Neutrophil (primary cell): ENCODE results near the gene INPP4B.

Experiments used
- H3K27ac ChIP-seq: fragments of 200-600 bp; sonication (generic); 2 replicates; pipeline ENCODE4 v1.5.1; 2016; ENCODE audit warnings: mild to moderate bottlenecking, moderate library complexity
- H3K27me3 ChIP-seq: fragments of 200-600 bp; sonication (generic); 2 replicates; pipeline ENCODE4 v1.6.0; 2016; ENCODE audit warnings: mild to moderate bottlenecking
- H3K36me3 ChIP-seq: fragments of 200-600 bp; sonication (generic); 2 replicates; pipeline ENCODE4 v1.5.1; 2017
- H3K4me1 ChIP-seq, 2 experiments: fragments of 200-600 bp in 1 of 2; sonication (generic) in 1 of 2; 1 replicate in 1 of 2; 2 replicates in 1 of 2; pipeline versions ENCODE4 v1.5.1 to v1.6.1; 2013 to 2016; ENCODE audit warnings: low read depth in 1 of 2, low read length in 1 of 2, mild to moderate bottlenecking in 1 of 2, moderate library complexity in 1 of 2; ENCODE audit not compliant: control insufficient read depth in 1 of 2, insufficient read depth in 1 of 2
- H3K4me3 ChIP-seq, 2 experiments: fragments of 200-600 bp in 1 of 2; sonication (generic) in 1 of 2; 1 replicate in 1 of 2; 2 replicates in 1 of 2; pipeline ENCODE4 v1.5.1; 2013 to 2016; ENCODE audit warnings: low read depth in 1 of 2, low read length in 1 of 2, mild to moderate bottlenecking in 1 of 2, moderate library complexity in 1 of 2
- H3K9me3 ChIP-seq: fragments of 200-600 bp; sonication (generic); 2 replicates; pipeline ENCODE4 v1.5.1; 2016
- CTCF ChIP-seq: fragments of 200-600 bp; sonication (generic); IDR thresholded peaks from 2 replicates; pipeline ENCODE4 v1.5.1; 2016; ENCODE audit warnings: antibody characterized with exemption

Gene INPP4B

DNA sequence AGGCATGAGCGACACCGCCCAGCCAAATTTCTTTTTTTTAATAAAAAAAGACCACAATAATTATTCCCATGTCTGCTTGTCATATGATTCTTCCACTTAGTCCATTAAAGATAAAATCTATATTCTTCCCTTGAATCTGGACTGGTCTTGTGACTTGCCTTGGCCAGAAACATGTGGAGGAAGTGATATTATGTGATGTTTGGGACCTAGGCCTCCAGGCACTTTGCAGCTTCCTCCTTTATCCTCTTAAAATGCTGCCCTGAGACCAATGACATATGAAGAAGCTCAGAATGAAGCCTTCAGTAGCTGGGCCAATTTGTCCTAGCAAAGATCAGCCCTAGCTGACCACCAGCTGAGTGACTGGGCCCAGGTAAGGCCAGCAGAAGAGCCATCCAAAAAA is 250.0 kb downstream of the INPP4B start:
- Histone ChIP-seq H3K4me3 (no peak overlapping the region), H3K4me1 (no peaks in the 10 kb centered on the region), H3K36me3 (no peaks in the 10 kb centered on the region), H3K27me3 (no peaks in the 10 kb centered on the region), H3K27ac (no peak overlapping the region), H3K9me3 (no peaks in the 10 kb centered on the region)
- no peak for TF ChIP-seq CTCF

DNA sequence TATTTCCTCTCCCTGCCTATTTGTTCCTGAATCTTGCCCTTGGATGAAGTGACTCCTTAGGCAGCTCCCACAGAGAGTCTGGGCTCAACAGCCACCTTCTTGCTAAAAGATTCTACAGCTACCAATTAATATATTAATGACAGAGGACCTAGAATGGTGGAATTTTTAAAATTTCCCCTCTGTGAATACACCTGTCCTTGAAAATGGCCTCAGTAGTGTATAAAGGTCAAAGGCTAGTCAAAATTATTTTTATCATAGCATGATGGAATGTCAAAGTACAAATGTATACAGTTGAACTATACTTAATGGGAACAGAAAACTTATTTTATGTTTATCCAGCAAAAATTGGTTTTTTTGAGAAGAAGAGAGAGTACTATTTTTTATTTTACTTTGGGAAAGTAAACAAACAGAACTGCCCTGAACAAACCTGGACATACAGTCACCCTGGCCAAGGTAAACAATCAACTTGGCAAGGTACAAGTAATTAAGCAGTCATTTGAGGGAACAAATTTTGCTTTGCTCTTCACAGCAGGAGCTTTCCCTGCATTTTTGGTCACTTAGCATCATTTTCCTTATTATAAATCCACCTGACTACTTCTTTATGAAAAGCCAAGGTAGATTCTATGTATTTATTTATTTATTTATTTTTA is 250.8 kb downstream of the INPP4B start:
- no peak for TF ChIP-seq CTCF
- no peak overlapping the region for H3K4me3 ChIP-seq
- H3K9me3 ChIP-seq: no peaks in the 10 kb centered on the region
- no peaks in the 10 kb centered on the region for H3K4me1 ChIP-seq
- no peak overlapping the region for H3K27ac ChIP-seq
- H3K36me3 ChIP-seq: no peaks in the 10 kb centered on the region
- H3K27me3 ChIP-seq: no peaks in the 10 kb centered on the region

GRCh38 chr4:142585411-142585810 is 260.7 kb downstream of the INPP4B start:
- H3K4me1 ChIP-seq: no peaks in the 10 kb centered on the region
- no peak for TF ChIP-seq CTCF
- H3K4me3 ChIP-seq: no peak overlapping the region
- no peaks in the 10 kb centered on the region for H3K36me3 ChIP-seq
- no peak overlapping the region for H3K27ac ChIP-seq
- no peaks in the 10 kb centered on the region for H3K9me3 ChIP-seq
- no peaks in the 10 kb centered on the region for H3K27me3 ChIP-seq

- Histone ChIP-seq H3K27me3 (no peaks in the 10 kb centered on the region), H3K4me3 (no peak overlapping the region), H3K27ac (no peak overlapping the region), H3K9me3 (no peaks in the 10 kb centered on the region), H3K36me3 (no peaks in the 10 kb centered on the region), H3K4me1 (no peaks in the 10 kb centered on the region)
- TF ChIP-seq CTCF: no peak
Measured at GRCh38 chr4:142583708-142584107, 262.4 kb downstream of the INPP4B start.

DNA sequence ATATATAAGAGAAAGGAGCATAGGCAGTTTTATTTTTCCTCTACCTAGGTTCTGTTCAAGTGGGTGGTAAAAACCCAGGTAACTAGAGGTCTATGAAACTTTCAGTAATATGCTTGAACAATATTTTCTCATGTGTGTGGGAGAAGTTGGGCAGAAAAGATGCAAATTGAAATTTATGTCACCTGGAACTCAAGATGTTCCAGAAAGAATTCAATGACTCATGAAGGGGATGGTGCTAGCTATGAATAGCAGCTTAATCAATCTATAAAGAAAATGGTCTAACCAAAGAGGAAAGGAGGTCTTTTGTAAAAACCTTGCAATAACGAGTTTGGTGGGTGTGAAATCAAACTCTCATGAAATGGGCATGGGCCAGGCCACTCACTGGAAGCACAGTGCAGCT is 263.8 kb downstream of the INPP4B start:
- Histone ChIP-seq H3K9me3 (no peaks in the 10 kb centered on the region), H3K36me3 (no peaks in the 10 kb centered on the region), H3K27ac (no peak overlapping the region), H3K27me3 (no peaks in the 10 kb centered on the region), H3K4me3 (no peak overlapping the region), H3K4me1 (no peaks in the 10 kb centered on the region)
- no peak for TF ChIP-seq CTCF

- Histone ChIP-seq H3K27ac (no peak overlapping the region), H3K9me3 (no peaks in the 10 kb centered on the region), H3K4me1 (no peaks in the 10 kb centered on the region), H3K27me3 (no peaks in the 10 kb centered on the region), H3K4me3 (no peak overlapping the region), H3K36me3 (no peaks in the 10 kb centered on the region)
- no peak for TF ChIP-seq CTCF
Measured at GRCh38 chr4:142581881-142582280, 264.2 kb downstream of the INPP4B start.
